EL (cell line): ENCODE data around the gene PLXNA4.

ENCODE experiments used
- DNase-seq: peaks from one replicate; pipeline ENCODE4 v3.0.0-alpha.2; 2016

Gene PLXNA4

DNA sequence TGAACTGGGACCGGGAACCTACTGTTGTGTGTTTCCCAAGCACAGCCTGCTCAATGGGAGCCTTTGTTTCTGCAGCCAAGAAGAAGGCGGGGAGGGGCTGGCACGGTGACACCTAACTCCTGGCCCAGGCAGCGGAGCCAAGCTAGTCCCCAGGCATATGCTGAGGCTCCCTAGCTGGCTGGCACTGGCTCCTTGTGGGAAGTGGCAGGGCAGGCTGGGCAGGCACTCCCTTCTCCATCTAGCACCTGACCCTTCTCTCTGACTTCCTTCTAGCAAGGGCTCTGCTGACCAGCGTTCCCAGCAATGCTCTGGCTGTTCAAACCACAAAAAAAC, 325.0 kb downstream of the PLXNA4 start:
- DNase-seq = no peak

DNA sequence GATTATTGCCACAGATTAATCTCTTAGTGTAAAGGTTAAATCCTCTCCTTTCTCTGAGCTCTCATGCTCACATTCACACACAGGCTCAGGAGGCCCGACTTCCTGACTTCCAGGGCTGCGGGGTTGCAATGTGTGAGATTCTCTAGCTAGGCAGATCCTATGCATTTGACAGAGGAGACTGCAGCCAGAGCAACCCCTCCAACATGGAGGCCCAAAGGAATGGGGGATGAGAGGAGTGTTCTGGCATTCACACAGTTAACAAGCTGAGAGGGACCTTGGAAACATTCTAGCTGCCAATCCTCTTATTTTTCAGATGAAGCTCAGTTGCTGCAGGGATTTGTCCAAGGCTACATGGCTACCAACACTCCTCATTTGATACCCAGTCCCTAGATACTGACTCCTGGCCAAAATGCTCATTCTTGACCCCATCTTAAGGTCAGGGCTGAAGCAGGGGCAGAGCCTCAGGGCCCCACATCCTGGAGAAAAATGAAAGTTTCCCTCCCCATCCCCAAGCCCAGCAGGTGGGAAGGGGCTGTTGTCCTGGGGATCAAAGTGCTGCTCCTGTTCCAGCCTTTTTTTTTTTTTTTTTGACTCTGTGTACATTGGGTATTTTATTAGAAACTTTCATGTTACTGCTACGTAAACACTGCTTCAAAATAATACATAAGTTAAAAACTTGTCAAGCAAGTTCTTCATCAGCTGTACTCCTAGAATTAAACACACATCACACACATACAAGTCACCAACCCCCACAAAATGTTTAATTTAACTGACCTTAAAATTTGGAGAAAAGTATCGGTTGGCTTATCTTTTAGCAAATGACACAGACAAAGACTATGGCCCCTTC, 325.6 kb downstream of the PLXNA4 start:
- no peak for DNase-seq

DNA sequence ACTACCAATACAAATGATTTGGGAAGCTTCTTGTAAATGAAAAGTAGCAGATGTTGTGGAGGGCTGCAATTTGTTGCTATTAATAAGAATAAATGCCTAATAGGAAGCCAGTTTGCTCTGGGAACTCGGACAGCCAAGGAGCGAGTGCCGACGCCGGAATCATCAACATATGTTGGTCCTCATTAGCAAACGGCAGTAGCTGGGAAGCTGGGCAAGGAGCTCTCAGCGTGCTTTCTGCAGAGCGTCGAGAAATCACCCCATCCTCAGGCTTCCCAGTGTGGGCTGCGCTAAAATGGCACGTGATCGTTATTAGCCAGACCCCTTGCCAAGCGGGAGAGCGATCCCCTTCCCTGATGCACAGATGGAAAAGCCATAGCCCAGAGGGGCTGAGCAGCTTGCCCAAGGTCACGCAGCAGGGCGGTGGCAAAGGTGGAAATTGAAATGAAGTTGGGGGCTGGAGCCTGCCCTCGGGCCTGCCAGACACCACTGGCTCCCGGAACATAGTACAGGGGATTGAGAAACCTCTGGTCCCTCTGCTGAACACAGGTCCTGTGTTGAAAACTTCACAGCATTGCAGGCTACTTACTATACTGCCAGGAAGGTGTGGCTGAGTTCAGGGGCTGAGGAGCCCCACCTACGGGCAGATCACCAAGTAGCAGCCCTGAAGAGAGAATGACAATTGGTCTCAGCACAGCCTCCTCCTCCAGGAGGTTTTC, 326.9 kb downstream of the PLXNA4 start:
- no peak for DNase-seq

GRCh38 chr7:132248841-132249240, 327.4 kb downstream of the PLXNA4 start:
- no peak for DNase-seq

DNA sequence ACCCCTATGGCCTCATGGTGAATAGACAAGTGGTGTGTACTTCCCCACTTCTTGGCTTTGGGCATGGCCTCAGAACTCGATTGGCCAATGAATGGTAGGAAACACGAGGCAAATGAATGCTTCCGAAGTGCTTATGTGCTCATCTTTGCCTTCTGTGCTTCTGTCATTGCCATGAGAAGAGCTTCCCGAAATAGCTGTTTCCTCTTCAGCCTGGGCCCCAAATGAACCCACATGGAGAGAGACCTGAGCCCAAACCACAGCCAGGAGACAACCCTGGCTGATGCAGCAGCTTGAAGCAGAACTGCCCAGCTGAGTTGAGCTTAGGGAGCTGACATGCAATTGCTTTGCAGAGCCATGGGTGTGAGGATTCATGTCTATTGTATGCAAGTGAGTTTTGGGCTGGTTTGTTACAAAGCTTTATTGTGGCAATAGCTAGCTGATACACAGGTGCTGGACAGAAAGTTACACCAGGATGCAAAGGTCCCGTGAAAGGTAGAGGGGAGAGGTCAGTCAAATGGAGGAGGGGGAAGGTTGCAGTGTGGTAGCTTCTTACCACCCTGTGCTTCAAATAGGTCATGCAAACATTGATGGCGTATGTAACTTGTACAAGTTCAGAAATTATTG, 328.2 kb downstream of the PLXNA4 start:
- no peak for DNase-seq

DNA sequence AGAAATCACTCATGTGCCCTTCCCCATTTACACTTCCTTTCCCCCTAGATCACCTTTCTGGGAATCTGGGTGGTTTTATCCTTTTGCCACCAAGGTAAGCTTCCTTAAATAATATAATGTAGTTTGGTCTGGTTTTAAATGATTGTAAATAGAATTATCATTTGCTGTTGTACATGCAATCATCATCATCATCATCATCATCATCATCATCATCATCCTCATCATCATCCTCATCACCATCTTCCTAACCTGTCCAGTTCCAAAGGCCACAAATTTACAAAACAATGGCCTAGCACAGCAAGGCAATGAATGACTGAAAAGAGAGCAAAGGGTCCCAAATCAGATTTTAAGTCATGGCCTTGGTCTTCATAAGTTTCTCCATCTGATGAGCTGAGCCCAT, 329.7 kb downstream of the PLXNA4 start:
- no peak for DNase-seq

- DNase-seq = no peak
Observed at GRCh38 chr7:132245539-132245938, 330.7 kb downstream of the PLXNA4 start.

- no peak for DNase-seq
Observed at GRCh38 chr7:132244903-132245480, 331.3 kb downstream of the PLXNA4 start.

GRCh38 chr7:132243463-132243862, 332.8 kb downstream of the PLXNA4 start:
- no peak for DNase-seq

DNA sequence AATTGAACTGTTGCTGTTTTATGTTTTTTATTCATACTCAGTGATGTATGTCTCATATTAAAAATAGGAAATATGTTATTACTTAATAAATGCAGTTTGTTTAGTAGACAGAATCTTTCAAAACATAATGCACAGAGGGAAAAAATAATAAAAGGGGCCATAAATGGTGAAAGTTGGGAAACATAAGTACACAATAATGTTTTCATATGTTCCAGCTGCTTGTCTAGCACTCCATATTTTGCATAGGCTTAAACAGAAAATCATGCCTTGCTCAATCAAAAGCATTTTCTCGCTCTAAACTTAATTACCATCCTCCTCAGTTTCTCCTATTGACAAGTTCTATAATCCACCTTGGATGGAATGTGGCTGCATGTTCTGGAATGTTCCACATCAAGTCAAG, 333.2 kb downstream of the PLXNA4 start:
- DNase-seq = no peak

- no peak for DNase-seq
Observed at GRCh38 chr7:132242192-132242812, 334.0 kb downstream of the PLXNA4 start.

GRCh38 chr7:132240821-132241422, 335.3 kb downstream of the PLXNA4 start:
- DNase-seq = no peak

GRCh38 chr7:132240262-132240661, 336.0 kb downstream of the PLXNA4 start:
- no peak for DNase-seq

DNA sequence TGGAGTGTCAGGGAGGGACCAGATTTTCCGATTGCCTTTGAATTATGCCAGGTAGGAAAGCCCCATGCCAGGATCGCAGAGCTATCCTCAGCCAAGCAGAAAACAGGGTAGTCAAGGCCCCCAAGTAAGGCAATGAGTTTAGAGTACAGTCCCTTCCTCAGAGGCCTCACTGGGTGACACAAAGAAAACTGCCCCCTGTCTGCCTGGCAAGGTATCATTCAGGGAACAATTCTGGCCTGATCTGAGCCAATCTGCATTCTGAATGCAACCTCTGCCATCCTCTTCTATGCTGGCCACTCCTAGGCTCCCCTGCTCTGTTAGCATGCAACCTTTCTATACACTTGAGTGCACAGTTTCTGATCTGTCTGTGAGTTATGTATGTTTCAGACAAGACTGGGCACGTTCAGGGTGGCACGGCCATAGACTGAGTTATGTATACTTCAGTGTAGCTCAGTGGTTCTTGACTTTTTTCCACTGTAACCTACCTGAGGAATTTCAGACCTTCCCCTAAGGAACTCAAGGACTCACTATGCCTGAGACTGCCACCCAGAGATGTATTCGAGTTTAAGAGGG, 336.8 kb downstream of the PLXNA4 start:
- no peak for DNase-seq

DNA sequence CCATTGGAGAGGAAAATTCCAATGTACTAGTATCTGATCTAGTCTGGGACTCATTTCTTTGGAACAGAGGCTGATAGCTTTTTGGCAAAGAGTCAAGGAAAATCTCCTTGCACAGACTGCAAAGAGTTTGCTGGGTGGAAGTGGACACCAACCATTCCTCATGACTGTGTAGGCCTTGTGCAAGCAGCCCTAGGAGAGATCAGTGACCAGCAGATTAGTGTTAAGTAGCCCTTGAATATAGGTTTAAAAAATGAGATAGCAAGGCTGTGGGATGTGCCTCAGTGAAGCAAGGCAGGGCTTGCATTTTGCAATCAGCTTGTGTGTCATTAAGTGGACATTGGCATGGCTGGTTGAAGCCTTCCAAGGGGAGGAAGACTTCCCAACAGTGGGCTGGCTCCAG, 341.6 kb downstream of the PLXNA4 start:
- no peak for DNase-seq

- DNase-seq = no peak
Observed at GRCh38 chr7:132232406-132232805, 343.9 kb downstream of the PLXNA4 start.

GRCh38 chr7:132230462-132230861, 345.8 kb downstream of the PLXNA4 start:
- no peak for DNase-seq

- DNase-seq = no peak
Observed at GRCh38 chr7:132228240-132228639, 348.0 kb downstream of the PLXNA4 start.

- no peak for DNase-seq
Observed at GRCh38 chr7:132226957-132227290, 349.3 kb downstream of the PLXNA4 start.

DNA sequence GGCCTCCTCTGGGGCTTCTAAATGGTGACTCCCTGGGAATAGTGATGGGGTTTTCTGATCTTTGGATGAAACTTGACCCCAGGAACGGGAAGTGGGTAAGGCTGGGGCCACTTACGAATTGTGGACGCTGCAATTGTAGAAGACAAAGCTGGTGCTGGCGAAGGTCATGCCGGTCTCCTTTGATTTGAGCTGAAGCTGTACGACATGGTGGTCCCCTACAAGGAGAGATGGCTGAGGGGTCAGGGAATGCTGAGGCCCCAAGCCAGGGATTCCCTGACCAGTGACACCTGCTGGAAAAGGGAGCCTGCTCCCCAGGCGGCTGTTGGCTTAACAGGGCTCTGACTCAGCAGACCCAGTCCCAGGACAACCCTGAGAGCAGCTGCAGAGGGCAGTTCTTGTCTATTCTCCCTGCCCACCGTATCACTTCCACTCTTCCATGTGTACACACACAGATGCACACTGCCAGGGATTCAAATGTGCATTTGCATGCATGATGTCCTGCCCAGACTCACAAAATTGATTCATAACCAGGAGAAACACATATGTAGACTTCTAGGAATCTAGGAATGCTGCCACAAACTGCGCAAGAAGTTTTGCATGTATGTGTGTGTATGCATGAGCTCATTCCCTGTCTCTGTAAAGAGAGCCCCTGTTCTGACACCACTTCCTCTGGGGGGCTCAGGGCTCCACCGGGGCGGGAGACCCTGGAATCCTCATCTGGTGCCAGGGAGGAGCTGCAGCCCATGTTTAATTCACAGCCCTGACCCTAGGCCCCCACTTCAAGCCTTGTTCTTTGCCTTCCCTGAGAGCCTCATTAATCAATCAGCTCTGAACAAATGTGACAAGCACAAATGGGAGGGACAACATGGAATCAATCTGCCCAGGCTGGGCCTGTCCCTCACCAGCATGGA, 350.0 kb downstream of the PLXNA4 start:
- no peak for DNase-seq
